ENCODE results near the gene GPAM.
"Not testable (repeated sequence)": the region's sequence is repeated elsewhere in the genome, so short reads cannot be mapped to it uniquely, and the experiment has no call there.

GPAM gene, protein sequence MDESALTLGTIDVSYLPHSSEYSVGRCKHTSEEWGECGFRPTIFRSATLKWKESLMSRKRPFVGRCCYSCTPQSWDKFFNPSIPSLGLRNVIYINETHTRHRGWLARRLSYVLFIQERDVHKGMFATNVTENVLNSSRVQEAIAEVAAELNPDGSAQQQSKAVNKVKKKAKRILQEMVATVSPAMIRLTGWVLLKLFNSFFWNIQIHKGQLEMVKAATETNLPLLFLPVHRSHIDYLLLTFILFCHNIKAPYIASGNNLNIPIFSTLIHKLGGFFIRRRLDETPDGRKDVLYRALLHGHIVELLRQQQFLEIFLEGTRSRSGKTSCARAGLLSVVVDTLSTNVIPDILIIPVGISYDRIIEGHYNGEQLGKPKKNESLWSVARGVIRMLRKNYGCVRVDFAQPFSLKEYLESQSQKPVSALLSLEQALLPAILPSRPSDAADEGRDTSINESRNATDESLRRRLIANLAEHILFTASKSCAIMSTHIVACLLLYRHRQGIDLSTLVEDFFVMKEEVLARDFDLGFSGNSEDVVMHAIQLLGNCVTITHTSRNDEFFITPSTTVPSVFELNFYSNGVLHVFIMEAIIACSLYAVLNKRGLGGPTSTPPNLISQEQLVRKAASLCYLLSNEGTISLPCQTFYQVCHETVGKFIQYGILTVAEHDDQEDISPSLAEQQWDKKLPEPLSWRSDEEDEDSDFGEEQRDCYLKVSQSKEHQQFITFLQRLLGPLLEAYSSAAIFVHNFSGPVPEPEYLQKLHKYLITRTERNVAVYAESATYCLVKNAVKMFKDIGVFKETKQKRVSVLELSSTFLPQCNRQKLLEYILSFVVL

DNA sequence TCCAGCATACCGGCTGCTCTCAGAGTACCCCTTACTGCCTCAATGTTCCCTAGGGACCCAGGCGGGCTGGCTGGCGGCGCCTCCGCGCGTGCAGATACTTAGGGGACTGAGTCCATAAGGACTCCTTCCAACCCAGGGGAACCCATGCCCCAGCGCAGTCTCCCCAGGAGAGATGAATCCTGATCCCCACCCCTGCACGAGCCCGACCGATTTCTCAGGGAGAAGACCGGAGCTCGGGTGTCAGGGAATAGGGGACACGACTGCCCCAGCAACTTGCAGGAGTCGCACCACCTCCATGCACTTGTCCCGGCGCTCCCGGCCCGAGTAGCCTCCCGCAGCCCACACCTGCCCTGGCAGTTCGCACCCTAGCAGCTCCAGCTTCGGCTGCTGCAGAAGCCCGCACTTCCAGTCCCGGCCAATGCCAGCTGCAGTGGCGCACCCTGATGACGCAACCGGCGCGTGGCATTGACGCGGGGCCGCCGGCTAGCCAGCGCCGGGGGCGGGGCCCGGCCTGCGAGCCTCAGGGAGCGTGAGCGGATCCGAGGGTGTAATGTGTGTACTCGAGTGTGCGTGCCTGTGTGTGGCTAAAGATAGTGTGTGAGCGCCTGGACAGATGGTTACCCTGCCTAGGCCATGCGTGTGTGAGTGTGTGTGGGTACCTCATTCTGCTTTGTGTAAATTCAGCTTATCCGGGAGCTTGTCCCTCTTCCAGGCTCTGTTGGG is at the start of gene GPAM:
Gene GPAM, minus strand, starts transcription at position 437 of the 723 bp plus-strand sequence. CDS start 1,981 bp downstream, outside the sequence.
- peak; percentile 40 for DNase-seq

DNA sequence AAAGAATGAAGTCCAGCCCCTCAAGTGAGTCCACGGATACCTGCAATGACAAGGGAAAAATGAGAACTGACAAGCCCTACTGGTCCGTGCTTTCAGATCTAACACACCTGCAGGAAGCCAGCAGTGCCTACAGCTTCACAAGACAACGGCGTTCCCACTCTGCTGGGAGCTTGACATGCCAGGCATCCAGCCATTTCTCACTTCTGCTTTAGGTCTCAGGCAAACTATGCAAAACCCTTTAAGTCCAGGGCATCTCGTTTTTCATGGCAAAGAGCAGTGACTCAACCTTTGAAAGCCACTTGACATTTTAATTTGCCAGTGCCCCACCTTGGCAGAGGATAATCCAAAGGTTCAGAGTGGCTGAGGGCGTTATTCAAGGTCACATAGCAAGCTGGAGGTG is 49.1 kb upstream of the GPAM start:
- no peak for DNase-seq

DNA sequence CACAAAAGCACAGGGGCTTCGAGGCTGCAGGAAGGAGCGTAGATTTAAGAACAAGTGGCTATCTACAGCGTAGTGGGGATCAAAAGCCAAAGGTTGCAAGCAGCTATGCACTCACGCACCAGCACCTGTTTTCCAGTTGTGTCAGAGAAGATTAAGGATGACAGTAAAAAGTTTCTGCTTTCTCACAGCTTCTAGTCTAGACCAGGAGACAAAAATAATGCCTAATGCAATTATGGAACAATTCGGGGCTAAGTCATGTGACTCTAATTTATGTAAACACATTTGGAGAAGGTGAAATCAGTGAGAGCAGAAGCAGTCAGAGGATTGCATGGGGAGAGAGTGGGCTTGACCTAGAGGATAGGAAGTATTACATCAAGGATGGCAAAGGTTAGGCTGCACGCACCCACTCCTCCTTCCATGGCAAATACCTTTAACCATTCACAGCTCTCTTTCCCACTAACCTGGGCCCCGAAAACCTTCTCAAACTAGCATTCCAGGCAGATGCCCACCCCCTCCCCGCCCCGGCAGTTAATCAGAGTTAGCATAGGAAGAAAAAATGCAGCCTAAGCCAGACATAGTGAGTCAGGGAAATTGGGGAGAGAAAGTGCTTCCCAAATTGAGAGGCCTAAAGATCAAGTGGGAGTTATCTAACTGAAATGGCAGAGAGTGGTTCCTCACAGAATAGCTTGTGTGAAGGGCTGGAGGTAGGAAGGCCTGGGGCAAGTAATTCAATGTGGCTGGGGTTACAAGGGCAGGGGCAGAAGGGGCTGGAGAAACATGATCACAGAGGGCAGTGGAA is 48.2 kb upstream of the GPAM start:
- no peak for DNase-seq

DNA sequence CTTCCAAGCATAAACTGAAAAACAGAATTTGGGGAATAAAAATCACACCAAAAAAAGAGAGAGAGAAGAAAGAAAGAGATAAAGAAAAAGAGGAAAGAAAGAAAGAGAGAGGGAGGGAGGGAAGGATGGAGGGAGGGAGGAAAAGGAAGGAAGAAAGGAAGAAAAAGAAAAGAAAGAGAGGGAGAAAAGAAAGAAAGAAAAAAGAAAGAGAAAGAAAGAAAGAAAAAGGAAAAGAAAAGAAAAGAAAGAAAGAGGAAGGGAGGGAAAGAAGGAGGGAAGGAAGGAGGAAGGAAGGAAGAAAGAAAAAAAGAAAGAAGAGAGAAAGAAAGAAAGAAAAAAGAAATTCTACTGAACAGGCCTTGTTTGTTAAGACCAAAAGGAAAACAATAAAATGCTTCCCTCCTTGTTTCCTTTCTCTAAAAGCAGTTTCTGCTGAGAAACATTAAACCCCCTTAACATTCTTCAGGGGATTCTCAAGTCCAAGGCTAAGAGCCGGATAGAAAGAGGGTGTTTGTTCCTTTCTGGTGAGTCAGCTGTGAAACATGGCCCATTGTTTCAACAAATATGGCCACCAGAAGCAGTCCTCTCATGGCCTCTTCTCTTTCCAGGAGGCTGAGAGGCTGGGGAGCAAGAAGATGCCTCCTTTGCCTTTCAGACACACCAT is 46.9 kb upstream of the GPAM start:
- no peak for DNase-seq

DNA sequence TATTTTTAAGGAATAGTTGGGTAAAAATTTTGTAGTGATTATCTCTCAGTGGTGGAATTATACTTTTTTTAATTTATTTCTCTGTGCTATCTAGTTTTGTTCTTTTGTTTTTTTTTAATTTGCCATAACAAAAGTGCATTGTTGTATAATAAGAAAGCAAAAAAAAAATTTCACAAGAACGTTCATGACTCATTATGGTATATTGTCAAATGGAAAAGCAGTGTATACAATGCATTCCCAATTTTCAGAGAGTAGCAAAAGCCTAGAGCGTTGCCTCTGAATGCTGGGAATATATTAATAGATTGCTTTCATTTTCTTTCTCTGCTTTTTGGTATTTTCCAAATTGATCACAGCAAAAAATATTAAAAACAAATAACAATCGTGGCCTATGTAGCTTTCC is 46.3 kb upstream of the GPAM start:
- no peak for DNase-seq

DNA sequence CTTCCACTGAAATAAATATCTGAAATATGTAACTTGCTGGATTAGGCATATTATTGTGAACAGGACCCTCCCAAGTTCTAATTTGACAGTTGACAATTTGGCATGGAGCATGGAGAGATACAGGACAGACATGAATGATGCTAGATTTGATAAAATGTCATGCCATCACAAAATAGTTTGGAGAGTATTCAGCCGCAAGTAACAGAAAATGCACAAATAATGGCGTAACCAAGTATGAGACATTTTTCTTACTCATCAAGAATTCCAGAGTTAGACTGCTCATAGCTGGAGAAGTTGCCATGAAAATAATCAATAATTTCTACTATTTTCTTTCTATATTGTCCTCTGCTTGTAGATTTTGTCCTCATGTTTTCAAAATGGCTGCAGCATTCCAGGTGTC is 45.5 kb upstream of the GPAM start:
- DNase-seq: no peak

DNA sequence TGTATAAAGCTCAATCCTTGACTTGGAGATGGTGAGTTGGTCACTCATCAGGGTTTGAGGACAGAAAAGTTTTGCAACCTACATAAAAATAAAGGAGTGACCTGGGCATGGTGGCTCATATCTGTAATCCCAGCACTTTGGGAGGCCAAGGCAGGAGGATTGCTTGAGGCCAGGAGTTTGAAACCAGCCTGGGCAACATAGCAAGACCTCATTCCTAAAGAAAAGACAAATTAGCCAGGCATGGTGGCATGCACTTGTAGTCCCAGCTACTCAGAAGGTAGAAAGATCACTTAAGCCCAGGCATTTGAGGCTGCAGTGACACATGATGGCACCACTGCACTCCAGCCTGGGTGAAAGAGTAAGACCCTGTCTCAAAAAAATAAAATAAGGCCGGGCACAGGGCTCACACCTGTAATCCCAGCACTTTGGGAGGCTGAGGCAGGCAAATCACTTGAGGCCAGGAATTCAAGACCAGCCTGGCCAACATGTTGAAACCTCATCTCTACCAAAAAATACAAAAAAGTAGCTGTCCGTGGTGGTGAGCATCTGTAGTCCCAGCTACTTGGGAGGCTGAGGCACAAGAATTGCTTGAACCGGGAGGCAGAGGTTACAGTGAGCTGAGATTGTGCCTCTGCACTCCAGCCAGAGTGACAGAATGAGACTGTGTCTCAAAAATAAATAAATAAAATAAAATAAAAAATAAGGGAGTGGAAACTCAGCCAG is 45.0 kb upstream of the GPAM start:
- DNase-seq: not testable (repeated sequence)

DNA sequence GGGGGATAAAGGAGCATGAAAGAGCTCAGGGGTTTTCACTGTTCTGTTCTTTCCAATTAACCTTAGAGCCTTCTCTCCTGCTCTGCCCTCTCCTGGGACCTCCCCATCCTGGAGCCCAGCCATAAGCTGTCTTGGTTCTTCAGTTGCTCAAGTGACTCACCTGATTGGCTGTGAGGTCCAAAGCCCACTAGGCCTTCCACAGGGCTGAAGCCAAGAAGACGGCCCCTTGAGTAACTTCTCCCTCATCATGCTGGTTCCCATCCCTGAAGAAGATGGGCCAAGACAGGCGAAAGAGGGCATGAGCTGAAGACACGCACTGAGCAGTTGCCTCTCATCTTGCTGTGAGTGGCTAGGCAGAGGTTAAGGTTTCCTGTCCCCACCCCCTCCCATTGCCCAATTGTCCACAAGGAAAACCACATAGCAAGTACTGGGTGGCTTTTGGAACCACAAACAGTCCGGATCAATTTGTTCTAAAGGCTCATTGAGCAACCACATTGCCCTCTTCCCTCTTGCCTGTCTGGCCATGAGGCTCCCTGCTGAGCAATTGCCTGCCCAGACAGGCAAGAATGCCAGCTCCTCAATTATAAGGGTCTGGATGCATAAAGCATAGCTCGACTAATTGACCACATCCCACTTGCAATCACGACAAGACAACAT is 43.9 kb upstream of the GPAM start:
- no peak for DNase-seq

DNA sequence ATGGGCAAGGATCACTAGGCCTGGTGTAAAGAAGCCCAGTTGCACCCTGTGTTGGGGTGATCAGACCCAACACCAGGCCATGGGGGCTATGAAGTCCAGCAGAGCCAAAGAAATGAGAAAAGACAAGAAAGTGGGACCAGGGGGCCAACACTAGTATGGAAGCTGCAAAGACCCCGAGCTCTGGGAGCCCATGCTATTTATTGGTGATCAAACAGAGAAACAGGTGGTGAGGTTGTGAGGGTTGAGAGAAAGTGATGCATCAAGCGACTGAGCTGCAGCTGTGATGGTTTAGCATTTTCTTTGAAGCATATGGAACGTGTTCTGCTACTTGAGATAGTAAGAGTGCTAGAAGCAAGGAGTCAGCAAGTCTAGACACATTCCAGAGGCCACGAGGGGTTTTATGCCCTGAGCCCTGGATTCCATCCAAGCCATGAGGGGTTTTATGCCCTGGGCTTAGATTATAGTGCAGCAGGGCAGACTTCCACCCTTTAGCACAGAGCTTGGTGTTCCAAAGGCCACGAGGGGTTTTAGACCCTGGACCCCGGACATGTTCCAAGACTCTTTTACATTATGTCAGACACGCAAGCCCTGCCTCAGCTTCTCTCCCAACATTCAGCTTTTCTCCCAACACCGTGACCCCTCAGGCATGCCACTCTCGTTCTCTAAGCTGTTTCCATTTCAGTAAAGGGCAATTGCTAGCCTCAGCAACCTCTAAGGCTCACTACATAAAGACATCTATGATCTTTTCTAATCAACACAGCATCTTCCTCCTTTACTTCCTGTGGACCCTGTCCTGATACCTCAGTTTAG is 43.1 kb upstream of the GPAM start:
- DNase-seq: no peak

DNA sequence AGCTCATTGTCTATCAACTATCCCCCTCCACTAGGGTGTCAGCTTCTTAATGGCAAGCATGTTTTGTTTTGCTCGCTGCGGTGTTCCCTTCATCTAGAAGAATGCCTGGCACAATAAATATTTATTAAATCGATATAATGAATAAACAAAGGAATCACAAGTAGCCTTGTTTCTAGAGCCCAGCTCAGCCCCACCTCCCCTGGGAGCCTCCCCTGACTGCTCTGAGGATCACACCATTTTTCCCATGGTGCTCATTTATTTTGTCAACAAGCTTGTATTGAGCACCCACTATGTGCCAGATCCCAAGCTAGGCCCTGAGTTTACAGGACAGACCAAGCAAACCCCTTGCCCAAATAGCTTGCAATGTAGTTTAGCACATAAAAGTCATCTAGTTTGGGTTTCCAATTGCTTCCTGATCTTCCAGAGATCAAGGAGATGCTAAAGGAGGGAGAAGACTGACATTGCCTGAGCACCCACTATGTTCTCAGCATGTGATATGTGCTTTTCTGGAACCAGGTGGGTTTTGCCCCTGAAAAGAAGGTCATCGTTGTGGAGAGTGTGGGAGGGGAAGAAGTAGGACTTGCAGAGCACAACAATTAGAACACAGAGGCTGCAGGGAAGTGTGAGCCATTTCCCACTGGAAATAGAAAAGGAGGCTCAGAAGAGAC is 42.3 kb upstream of the GPAM start:
- DNase-seq: no peak

DNA sequence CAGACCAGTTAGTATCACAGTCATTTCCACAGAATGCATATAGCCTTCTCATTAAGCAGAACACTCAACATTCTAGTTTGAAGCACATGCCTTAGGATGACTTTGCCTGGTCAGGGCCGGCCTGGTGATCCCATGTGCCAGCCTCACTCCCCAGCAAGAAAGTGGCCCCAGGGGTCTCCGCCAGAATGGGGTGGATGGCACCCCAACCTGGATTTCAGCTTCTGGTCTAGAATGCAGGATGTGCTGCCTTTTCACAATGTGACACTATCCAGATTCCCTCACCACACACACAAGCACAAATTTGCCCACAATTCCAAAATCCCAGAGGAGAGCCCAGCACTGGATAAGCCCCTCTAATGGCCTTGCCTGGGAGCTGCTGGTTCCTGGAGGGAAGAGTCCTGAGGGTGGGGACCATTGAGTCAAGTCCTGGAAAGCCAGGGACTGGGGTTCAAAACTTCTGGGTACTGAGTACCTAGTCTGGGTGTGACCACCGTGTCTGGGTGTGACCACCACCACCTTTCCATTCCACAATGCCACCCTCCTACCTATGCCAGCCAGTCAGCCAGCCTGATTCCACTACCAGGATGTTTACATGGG is 41.5 kb upstream of the GPAM start:
- no peak for DNase-seq

DNA sequence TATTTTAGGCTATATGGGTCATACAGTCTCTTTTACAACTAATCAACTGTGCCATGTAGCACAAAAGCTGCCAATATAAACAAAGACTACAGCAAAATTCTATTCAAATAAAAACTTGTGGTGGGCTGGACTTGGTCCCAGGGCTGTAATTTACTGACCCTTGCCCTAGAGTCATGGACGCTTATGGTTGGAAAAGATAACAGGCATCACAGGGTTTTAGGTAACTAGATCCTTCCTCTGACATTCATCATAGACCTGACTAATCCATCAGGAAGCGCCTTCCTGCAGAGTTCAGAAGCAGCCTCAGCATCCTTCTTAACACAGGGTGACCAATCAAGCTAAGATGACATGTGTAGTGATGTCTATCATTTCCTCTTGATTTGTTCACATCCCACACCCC is 40.2 kb upstream of the GPAM start:
- DNase-seq: no peak

DNA sequence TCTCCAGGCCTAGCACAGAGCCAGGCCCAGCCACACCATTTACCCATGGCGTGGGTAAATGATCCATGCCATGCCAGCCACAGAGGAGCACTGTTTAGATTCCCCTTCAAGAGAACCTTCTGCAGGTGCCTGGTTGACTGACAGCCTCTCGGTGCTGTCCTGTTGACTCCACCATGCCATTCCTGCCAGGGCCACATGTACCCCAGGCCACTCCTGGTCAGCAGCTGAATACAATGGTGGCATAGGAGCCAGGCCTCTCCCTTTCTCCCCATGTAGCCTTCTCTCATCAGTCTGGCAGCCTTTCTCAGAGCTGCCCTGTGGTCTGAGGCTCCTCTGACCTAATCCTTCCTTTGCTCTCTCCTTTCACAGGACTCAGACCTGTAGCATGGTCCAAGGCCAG is 39.2 kb upstream of the GPAM start:
- DNase-seq: no peak

DNA sequence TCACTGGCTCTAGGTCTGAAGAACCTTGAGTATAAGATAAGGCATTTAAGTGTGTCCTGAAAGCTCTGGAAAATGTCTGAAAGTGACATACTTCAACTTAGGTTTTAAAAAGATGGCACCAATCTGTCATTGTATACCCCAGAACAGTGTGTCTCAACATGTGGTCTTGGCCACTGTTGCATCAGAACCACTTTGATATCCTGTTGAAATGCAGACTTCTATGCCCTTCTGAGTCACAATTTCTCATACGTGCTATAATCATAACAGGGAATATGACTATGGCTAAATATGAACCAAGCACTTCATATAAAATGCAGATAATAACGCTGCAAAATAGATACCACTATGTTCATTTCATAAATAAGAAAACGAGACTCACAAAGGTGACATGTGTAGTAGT is 38.0 kb upstream of the GPAM start:
- no peak for DNase-seq

DNA sequence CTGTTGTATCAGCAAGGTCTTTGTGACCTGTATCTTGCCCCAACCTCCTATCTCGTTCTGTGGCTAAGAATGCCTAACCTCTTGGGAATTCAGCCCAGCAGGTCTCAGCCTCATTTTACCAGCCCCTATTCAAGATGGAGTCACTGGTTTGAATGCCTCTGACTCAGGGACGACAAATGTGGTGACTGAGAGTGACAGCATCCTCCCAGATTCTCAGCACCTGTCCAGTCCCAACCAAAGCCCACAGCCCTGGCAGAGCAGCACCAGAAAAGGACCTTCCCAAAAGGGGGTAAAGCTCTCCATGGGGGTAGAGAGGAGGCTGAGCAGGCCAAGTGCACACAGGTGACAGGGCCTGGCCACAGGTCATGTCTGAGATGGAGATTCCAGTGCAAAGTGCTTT is 35.4 kb upstream of the GPAM start:
- no peak for DNase-seq

DNA sequence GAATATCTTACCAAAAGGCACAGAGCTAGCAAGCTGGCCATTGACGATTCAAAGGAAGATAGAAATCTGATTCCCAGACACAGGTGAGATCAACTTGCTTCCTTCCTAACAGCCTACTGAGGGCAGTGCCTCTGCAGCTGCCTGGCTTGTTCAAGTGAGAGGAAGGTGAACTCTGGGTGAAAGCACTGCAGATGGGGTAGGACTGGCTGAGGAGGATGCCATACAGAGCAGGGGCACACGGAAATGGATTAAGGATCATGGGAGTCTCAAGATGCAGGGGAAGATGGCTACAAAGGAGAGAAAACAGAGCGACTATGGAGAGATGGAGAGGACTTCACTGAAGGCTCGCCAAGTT is 34.4 kb upstream of the GPAM start:
- DNase-seq: no peak

DNA sequence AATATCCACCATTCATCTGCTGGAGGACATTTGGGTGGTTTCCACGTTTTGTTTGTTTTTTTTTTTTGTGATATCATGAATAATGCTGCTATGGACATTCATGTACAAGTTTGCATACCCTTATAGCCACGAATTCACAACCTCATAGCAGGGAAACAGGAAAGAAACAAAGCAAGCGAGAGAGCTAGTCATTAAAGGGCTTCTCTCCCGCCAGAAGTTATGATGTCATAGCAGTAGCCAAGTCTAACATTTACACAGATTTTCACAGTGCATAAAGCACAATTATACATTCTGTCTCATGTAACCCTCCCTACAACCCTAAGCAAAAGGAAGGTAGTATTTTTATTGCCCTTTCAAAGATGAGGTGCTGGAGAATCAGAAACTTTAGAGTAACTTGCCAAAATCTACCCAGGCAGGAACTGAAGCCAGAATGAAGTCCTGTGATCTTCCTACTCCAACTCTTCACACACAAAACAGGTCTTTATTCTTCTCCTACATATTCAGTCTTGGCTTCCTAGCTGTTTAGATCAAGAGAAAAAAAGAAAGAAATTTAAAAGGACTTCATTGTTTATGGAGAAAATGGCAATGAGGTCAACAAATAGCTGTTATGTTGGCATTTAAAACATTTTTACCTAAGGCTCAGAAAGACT is 33.9 kb upstream of the GPAM start:
- no peak for DNase-seq

DNA sequence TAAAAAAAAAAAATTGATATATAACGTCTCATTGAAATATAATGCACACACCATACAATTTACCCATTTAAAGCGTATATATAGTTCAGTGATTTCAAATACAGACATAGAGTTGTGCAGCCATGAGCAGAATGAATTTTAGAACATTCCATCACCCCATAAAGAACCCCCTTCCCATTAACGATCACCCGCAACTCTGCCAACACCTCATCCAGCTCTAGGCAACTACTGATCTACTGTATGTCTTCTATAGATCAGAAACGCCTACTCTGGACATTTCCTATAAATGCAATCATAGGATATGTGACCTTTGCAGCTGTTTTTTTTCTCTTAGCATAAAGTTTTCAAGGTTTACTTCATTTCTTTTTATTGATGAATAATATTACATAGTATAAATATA is 33.4 kb upstream of the GPAM start:
- no peak for DNase-seq

DNA sequence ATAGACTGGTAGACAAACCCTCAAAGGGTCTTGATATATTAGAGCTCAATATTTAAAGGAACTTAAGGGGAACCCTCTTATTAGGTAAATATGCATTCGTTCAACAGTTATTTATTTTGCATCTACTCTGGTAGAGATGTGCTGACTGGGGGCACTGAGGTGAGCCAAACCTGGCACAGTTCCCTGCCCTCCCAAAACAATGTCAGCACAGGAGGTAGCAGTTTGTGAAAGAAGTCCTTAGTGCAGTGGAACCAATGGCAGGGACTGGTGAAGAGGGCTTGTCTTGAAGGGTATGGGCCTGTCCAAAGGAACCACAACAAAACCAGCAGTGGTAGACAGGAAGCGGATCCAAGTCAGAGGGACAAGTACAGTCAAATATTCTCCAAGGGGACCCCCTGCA is 32.6 kb upstream of the GPAM start:
- DNase-seq: no peak
